Stimulated activated naive CD4-positive, alpha-beta T cell treated with Interleukin-2 at 50 U/mL for 16 hours (primary cell): Measurements from ENCODE around the gene RELT.

Experiments
- DNase-seq: peaks from one replicate; lab custom pipeline; 2025; lab: John Stamatoyannopoulos, UW

RELT gene

DNA sequence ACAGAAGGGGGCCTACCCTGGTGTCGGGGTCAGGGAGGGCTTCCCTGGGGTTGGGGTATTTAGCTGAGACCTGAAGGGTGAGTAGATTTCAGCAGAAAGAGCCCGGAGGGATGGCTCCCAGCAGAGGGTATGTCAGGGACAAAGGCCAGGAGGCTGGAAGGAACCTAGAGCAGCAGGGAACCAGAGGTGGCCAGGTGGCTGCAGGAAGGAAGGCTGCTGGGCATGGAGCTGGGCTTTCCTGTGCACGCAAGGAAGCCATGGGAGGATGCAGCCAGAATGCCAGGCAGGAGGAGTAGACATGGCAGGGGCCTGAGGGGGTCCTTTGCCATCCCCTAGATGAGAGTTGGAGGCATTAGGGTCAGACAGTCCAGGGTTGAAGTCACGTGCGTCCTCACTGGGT is 27.4 kb upstream of the RELT start:
- no peak for DNase-seq

DNA sequence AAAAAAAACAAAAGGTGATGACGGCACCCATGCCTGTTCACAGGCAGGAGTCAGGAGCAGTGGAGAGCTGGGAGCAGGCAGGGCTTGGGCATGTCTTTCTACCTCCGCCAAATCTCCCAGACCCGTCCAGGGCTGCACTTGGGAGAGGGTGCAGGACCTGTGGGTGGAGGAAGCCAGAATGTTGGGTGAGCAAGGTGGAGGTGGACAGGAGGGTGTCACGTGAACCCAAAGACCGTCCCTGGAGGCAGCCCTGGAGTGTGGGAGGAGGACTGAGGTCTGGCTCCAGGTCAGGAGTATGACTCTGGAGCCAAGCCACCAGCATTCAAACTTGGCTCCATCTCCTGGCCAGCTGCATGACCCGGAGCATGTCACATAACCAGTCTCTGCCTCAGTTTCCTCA is 26.6 kb upstream of the RELT start:
- DNase-seq, result no peak

- DNase-seq, result no peak
Observed at GRCh38 chr11:73350908-73351636, 25.1 kb upstream of the RELT start.

DNA sequence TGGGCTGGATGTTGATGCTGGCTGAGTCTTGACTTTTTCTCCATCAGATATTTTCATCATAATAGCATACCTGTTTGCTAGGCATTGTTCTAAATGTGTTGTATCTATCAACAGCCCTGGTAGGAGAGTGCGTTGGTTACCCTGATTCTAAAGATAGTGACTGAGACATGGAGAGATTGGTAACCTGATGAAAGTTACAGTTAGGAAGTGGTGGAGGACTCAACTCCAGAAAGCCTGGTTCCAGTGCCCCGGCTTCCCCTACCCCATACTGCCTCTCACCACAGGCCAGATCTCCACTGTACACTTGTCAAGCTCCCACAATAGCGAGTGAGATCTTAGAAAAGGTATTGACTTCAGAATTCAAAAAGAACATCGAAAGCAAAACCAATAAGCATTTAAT is 22.8 kb upstream of the RELT start:
- no peak for DNase-seq

DNA sequence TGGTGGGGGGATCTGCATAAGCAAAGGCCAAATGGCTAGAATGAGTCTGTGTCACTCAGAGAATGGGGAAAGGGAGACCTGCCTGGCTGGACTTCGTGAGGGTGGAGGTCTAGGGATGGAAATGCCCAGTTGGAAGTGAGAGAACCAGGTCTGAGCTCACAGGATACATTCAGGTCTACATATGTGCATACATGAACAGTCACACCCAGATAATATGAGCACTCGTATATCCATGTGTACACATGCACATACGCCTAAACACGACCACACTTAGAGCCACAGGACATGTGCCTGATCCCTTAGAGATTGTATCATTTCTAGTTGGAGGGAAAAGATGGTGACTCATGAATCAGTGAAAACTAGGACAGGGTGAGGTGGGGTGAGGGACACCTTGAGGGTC is 21.1 kb upstream of the RELT start:
- DNase-seq, result no peak

GRCh38 chr11:73356979-73357860 is 19.0 kb upstream of the RELT start:
- no peak for DNase-seq

GRCh38 chr11:73358071-73358470 is 18.1 kb upstream of the RELT start:
- no peak for DNase-seq

DNA sequence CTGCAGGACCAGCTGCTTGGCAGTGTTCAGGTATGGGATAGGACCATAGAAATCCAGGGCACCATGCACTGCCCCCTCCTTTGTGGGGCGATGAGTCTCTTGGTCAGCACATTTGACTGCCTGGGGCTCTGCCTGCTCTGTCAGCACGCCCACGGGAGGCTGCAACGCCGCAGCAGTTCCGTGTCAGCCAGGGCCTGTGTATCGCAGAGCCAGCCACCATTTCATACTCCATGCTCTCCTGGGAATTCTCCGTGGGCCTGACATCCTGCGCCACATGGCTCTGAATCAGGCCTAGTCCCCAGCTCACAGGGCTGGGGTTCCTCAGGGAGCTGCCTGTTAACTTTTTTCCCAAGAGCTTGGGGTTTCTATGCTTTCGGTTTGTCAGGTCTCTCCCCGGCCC is 16.9 kb upstream of the RELT start:
- DNase-seq, result no peak

DNA sequence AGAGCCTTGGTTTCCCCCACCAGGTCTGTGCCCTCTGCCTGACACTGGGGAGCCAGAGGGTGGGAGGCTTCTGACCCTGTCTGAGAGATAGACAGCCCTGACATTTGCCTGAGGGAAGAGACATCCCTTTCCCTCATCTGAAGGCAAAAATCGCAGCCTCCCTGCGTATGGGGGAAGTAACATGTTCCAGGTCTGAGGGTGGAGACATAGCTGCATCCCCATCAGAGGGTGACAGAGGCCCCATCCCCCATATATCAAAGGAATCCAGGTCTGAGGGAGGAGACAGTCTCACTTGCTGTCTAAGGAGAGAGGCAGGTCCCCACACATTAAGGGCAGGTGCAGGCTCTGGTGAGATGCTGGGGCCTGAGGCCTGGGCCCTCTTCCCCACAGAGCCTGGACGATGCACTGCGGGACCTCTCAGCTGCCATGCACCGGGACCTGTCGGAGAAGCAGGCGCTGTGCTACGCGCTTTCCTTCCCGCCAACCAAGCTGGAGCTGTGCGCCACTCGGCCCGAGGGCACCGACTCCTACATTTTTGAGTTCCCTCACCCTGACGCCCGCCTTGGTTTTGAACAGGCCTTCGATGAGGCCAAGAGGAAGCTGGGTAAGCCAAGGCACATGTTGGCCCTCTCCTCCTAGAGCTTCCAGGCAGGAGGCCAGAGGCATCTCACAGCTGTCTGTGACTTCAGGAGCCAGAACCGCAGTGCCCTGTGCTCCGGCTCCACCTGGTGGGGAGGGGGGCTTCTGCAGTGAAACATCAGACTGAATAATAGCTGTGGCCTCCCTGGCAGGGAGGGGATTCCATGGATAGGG is 16.1 kb upstream of the RELT start:
- DNase-seq, result no peak

DNA sequence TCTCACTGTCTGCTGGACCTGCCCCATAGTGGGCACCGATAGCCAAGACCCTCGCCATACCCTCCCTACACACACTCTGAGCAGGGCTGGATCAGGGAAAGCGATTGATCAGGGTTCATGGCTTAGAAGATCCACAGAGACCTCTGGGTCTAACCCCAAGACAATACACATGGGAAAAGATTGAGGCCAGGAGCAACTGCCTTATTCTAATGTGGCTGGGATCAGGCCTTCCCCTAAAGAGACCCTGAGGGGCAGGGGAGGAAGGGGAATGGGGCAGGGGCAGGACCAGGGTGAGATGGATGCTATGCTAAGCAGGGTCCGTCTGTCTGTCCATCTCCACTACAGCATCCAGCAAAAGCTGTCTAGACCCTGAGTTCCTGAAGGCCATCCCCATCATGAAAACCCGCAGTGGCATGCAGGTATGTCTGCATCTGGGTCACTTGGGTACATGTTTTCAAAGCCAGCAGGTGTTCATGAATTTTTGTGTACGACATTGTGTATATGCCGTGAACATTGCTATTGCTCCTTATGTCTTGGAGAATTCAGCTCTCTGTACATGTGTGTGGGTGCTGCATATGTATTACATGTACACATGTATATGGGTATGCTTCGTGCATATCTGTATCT is 15.3 kb upstream of the RELT start:
- no peak for DNase-seq

DNA sequence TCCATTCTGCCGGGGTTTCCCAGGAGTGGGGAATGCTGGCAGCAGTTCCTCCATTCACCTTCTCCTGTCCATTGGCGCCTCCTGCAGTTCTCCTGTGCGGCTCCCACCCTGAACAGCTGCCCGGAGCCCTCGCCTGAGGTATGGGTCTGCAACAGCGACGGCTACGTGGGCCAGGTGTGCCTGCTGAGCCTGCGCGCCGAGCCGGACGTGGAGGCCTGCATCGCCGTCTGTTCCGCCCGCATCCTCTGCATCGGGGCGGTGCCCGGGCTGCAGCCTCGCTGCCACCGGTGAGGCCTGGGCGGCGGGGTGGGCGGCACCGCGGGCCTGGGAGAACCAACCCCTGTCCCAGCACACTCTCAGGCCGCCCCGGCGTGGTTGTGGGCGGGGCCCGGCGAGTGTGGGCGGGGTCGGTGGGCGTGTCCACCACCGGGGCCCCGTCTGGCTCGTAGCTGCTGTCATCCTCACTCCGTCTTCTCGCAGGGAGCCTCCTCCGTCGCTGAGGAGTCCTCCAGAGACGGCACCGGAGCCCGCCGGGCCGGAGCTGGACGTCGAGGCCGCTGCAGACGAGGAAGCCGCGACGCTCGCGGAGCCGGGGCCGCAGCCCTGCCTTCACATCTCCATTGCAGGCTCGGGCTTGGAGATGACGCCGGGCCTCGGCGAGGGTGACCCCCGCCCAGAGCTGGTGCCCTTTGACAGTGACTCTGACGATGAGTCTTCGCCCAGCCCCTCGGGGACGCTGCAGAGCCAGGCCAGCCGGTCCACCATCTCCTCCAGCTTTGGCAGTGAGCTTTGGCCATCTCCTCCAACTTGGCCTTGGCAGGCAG is 14.0 kb upstream of the RELT start:
- DNase-seq, result no peak

DNA sequence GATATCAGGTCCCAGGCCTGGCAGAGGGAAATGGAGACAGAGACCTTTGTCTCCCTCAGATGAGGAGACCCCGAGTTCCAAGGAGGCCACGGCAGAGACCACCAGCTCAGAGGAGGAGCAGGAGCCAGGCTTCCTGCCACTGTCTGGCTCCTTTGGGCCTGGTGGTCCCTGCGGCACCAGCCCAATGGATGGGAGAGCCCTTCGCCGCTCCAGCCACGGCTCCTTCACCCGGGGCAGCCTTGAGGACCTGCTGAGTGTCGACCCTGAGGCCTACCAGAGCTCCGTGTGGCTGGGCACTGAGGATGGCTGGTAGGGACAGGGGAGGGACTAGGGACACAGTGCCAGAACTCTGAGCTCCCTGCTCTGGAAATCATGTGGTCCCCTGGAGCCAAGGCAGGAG is 13.1 kb upstream of the RELT start:
- no peak for DNase-seq

GRCh38 chr11:73365352-73366264 is 10.6 kb upstream of the RELT start:
- DNase-seq, result no peak

DNA sequence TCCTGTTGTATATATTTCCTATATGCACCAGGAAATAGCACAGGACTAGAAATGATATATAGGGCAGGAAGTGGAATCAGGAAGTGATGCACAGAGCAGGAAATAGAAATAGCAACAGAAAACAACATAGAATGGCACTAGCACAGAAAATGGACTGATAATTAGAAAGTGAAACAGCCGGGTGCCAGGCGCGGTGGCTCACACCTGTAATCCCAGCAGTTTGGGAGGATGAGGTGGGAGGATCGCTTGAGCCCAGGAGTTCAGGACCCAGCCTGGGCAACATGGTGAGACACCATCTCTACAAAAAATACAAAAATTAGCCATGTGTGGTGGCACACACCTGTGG is 10.0 kb upstream of the RELT start:
- DNase-seq, result peak; percentile 5

DNA sequence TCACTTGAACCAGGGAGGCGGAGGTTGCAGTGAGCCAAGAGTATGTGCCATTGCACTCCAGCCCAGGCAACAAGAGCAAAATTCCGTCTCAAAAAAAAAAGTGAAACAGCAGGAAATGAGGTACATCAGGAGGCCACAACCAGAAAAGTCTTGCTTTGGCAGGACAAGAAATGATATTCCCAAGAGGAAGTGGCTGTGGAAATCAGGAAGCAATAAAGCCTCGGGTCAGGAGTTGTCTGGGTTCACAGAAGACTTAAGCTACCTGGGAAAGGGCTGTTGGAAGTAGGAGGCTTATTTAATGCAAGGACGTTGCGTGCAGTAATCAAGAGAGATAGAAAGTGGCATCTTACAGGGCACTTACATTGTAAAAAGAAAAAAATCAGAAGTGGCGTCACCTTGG is 9.2 kb upstream of the RELT start:
- no peak for DNase-seq

DNA sequence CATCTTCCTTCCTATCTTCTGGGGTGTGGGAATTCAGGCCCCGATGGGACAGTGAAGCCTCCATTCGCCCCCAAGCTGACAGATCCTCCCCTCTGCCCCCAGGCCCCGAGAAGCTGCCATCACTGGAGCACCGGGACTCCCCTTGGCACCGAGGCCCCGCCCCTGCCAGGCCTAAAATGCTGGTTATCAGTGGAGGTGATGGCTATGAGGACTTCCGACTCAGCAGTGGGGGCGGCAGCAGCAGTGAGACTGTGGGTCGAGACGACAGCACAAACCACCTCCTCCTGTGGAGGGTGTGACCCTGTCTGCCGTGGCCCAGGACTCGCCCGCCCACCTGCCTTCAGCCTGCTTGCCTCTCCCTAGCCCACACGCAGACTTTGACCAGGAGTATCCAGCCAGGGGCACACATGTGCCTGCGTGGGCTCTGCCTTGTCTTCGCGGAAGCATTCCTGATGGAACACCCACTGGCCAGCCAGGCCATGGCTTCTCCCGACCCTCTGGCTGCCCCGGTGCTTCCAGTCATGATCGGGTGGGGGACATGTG is 8.6 kb upstream of the RELT start:
- DNase-seq, result peak; percentile 11

GRCh38 chr11:73372375-73372993 is 3.7 kb upstream of the RELT start:
- DNase-seq, result no peak

GRCh38 chr11:73374151-73374550 is 2.0 kb upstream of the RELT start:
- DNase-seq, result no peak

- no peak for DNase-seq
Observed at GRCh38 chr11:73375830-73376159, 404 bp upstream of the RELT start.
